ENCODE data around the gene PTBP1.

The PTBP1 gene

DNA sequence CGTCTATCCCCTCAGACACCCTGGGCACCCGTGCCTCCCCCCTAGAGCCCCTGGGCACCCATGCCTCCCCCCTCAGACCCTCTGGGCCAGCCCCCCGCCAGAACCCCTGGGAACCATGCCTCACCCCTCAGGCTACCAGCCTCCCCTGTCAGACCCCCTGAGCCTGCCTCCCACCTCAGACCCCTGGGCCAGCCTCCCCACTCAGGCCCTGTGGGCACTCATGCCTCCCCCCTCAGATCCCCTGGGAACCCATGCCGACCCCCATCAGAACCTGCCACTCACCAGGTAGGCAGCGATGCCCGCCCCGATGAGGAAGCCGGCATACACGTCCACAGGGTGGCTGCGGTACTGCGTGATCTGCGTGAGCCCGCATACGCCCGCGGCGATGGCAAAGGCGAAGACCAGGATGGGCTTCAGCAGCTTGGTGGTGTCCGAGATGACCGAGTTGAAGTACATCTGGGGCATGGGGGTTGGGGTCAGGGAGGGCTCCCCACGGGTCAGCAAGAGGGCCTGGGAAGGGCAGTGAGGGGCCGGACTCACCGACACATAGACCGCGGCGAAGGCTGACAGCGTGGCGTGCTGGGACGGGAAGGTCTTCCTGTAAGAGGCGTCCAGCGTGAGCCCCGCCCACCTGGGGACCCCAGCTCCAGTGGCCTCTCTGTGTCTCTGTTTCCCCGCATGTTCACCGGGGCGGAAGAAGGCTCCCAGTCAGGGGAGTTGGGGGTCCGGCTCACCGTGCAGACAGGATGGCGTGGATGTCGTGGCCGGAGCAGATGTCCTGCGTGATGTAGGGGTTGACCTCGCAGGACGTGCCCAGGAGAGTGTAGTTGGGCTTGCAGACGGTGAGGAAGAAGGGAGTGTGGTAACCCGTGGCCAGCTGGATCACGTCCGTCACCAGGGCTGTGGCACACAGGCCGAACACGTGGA lies 17.2 kb downstream of the PTBP1 start:
- TF ChIP-seq CTCF (IDR thresholded peaks at IDR 0.05): no peak

DNA sequence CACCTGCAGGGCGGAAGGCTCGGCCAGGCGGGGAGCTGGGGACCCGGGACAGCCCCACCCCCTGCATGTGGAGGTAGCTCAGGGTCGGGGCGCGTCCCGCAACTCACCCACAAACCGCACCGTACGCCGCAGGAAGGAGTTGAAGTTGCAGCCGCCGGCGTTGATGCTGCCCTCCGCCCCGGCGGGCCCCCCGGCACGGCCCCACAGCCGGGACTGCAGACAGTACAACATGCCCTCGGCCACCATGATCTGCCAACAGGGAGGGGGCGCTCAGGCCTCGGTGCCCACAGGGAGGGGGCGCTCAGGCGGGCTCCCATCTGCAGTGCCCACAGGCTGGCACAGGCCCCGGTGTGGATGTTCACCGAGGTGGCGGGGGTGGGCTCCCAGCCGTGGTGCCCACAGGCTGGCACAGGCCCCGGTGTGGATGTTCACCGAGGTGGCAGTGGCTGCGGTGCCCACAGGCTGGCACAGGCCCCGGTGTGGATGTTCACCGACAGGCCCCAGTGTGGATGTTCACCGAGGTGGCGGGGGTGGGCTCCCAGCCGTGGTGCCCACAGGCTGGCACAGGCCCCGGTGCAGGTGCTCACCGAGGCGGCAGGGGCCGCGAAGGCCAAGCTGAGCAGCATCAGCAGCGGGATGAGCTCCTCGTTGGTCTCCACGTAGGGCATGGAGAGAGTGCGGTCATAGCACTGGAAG lies 18.0 kb downstream of the PTBP1 start:
- TF ChIP-seq CTCF (IDR thresholded peaks at IDR 0.05): no peak

DNA sequence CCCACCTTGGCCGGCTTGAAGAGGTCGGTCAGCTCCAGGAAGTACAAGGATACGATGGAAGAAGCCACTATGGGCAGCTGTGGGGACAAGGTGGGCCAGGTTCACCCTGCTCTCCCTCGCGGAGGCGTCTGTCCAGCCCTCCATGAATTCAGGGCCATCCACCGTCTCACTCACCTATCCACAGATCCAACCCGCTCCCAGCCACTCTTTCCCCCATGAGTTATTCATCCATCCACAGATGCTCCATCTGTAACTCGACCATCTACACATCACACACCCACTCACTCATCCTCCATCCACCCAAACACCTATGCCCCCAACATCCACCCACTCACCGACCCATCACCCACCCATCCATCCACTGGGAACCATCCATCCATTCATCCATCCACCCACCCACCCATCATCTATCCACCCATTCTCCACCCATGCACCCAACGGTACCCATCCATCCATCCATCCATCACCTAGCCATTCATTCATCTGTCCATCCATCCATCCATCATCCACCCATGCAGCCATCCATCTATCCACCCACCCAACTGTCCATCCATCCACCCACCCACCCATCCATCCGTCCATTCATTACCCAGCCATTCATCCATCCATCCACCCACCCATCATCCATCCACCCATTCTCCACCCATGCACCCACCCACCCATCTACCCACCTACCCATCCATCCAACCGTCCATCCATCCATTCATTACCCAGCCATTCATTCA lies 18.7 kb downstream of the PTBP1 start:
- TF ChIP-seq CTCF (IDR thresholded peaks at IDR 0.05): no peak

DNA sequence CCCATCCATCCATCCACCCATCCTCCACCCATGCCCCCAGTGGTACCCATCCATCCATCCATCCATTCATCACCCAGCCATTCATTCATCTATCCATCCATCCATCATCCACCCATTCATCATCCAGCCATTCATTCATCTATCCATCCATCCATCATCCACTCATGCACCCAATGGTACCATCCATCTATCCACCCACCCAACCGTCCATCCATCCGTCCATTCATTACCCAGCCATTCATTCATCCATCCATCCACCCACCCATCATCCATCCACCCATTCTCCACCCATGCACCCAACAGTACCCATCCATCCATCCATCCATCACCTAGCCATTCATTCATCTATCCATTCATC lies 19.2 kb downstream of the PTBP1 start:
- TF ChIP-seq CTCF (IDR thresholded peaks at IDR 0.05): no peak

DNA sequence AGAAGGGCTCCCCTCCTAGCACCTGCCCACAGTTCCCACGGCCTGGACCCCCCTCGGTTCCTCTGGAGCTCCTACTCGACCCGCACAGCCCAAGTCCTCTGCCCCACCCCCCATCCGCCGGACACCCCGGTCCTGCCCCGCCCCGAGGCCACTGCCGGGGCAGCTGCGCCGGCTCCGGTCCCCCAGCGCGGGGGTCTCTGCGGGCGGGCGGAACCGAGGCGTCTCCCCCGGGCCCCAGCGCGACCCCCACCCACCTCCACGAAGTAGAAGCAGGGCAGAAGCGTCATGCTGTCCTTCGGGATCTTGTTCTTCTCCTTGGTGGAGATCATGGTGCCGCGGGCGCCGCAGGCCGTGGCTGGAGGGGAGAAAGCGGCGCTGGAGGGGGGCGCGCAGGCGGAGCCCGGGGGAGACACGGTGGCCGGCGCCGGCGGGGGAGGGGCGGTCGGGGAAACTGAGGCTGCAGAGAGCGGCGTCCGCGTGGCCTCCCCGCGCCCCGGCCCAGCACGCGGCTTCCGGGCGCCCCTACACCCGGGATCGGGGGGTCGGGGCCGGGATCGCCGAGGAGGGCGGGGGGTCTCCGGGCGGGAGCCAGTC lies 24.1 kb downstream of the PTBP1 start:
- TF ChIP-seq CTCF (IDR thresholded peaks at IDR 0.05): no peak

- TF ChIP-seq CTCF (IDR thresholded peaks at IDR 0.05): no peak
These were observed 24.7 kb downstream of the PTBP1 start, which contains the start of gene PLPPR3 for GRCh38 chr19:821825-822503. Gene PLPPR3 (minus strand): TSS chr19:821955. CDS start chr19:821559, 396 bp downstream.
